Astrocyte (in vitro differentiated cells and primary cell): ENCODE measurements around the gene ETV6.

Source experiments
- EZH2 ChIP-seq: IDR thresholded peaks from 2 replicates; pipeline ENCODE4 v1.6.1; 2012; ENCODE audit warnings: mild to moderate bottlenecking, low read length, inconsistent platforms; ENCODE audit not compliant: insufficient read depth
- TF ChIP-seq, protein P1 (sequence below): IDR thresholded peaks from 2 replicates; pipeline ENCODE4 v1.5.1; 2011; ENCODE audit warnings: low read depth, mild to moderate bottlenecking, inconsistent platforms, low read length, moderate library complexity; ENCODE audit not compliant: insufficient read depth

DNA sequence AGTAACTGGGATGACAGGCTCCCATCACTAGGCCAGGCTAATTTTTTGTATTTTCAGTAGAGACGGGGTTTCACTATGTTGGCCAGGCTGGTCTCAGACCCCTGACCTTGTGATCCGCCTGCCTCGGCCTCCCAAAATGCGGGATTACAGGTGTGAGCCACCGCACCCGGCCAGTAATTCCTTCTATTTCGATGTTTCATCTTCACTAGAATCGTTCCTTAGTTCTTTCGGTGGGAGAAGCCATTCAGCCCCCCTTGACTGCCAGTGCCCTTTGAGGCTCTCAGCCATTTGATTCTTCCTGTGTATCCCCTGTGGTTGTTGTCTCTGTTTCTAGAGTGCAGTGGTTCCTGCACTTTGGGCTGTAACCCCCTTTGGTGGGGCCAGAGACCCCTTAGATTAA lies 174.1 kb downstream of the ETV6 start:
- TF ChIP-seq, protein P1, sequence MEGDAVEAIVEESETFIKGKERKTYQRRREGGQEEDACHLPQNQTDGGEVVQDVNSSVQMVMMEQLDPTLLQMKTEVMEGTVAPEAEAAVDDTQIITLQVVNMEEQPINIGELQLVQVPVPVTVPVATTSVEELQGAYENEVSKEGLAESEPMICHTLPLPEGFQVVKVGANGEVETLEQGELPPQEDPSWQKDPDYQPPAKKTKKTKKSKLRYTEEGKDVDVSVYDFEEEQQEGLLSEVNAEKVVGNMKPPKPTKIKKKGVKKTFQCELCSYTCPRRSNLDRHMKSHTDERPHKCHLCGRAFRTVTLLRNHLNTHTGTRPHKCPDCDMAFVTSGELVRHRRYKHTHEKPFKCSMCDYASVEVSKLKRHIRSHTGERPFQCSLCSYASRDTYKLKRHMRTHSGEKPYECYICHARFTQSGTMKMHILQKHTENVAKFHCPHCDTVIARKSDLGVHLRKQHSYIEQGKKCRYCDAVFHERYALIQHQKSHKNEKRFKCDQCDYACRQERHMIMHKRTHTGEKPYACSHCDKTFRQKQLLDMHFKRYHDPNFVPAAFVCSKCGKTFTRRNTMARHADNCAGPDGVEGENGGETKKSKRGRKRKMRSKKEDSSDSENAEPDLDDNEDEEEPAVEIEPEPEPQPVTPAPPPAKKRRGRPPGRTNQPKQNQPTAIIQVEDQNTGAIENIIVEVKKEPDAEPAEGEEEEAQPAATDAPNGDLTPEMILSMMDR = no peak
- no peak for TF ChIP-seq EZH2
